GM18526 (cell line): ENCODE results near the gene MCRIP1.

Experiments used
- POLR2A ChIP-seq: IDR thresholded peaks from 3 replicates; pipeline ENCODE4 v1.6.1; 2011; ENCODE audit not compliant: insufficient read length; ENCODE audit errors: extremely low read depth

MCRIP1 gene

GRCh38 chr17:81834831-81835267 is 1.8 kb upstream of the MCRIP1 start, which contains the start of gene PPP1R27:
Gene PPP1R27 (minus strand): TSS chr17:81835050. CDS start chr17:81834953, 97 bp downstream.
- TF ChIP-seq POLR2A = no peak

DNA sequence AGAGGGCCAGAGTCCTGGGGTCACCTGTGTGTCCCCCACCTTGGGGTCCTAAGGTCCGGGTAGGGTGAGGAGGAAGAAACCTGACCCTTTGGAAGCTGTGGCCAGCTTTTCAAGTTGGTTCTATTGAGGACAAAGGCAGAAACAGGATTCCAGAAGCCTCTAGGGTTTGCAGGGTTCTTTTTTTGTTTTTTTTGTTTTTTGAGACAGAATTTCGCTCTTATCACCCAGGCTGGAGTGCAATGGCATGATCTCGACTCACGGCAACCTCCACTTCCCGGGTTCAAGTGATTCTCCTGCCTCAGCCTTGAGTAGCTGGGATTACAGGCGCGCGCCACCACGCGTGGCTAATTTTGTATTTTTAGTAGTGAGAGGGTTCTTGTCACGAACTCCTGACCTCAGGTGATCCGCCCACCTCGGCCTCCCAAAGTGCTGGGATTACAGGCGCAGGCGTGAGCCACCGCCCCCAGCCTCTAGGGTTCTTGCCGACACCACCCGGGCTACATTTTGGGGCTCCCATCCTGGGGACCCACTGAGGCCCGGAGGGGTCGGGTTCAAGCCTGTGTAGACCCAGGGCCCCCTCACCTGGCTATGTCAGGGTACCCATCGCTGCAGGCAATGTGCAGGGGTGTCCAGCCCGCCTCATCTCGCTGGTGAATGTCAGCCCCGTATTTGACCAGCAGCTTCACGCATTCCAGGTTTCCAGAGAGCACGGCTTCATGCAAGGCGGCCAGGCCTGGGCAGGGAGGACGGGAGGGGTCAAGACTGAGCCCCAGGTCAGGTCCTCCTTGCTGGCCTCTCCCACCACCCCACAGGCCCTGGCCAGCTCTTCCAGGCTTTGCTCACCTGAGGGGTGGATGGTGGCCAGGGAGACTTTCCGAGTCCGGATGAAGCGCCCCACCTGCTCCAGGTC is 1.1 kb upstream of the MCRIP1 start:
- TF ChIP-seq POLR2A = no peak

- TF ChIP-seq POLR2A = no peak
Observed at GRCh38 chr17:81832608-81833159, 407 bp downstream of the MCRIP1 start.

DNA sequence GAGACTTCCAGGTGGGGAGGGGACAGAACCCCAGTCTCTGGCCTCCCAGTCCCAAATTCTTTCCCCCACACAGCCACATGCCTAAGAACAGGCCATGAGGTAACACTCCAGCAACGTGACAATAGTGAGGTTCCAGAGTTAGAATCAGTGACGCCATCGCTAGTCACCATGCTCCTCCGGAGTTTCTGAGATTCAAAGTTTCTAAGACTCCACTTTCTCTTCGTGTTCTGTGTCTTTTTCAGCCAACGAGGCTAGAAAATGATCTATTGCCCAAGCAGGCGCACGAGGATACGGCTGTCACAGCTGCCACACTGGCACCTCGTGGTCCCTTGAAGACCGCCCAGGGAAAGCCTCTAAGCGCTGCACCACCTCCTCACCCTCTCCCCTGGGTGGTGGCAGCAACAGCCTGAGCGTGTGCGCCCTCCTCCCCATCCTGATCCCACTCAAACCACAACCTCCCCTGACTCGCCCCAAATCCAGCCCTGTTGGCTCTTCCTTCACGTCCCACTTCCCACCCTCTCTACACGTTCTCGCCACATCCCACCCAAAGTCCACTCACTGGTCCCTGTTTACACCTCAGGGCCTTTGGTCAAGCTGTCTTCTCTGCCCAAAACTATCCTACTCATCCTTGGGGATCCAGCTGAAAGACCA is 1.0 kb downstream of the MCRIP1 start:
- TF ChIP-seq POLR2A = no peak

- TF ChIP-seq POLR2A = no peak
Observed at GRCh38 chr17:81831563-81831956, 1.5 kb downstream of the MCRIP1 start.

GRCh38 chr17:81829858-81830257 is 3.2 kb downstream of the MCRIP1 start:
- no peak for TF ChIP-seq POLR2A

DNA sequence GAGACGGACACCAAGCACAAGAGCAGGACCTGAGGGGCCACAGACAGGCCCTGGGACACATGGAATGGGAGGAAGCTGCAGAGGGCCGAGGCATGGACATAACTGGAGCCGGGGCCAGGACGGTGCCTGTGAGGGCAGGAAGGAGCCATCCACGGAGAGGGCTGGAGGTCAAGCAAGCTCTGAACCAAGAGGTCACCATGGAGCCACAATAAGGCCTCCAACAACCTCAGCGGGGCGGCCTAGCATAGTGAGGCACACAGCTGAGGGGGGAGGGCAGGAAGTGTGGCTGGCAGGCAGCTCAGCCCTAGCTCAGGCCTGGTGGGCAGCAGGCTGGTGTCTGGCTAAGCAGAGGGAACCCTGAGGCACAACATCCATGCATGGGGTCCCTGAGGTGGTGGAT is 4.4 kb downstream of the MCRIP1 start:
- no peak for TF ChIP-seq POLR2A

DNA sequence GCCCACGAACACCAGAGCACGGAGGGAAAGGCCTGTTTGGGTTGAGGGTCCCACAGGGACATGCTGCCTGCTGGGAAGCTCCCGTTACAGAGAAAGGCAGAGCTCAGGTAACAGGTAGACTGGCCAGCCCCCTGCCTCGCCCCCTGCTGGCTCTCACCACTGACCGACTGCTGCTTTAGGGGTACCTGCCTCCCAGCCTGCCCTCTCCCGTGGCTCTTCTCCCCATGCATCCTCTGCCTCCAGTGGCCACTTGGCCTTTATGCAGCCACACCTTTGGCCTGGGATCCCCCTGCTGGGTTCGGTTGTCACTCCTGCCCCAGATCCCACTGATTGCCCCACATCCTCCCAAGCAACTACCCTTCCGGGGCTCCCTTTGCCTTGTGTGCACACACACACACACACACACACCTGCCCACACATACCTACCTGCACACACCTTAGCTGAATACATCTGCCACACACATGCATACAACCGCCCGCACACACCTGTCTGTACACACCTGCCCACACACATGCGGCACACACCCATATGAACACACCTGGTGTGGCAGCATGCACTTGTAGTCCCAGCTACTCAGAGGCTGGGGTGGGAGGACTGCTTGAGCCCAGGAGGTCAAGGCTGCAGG is 7.1 kb downstream of the MCRIP1 start:
- TF ChIP-seq POLR2A = no peak

GRCh38 chr17:81824595-81824994 is 8.5 kb downstream of the MCRIP1 start:
- TF ChIP-seq POLR2A = no peak

DNA sequence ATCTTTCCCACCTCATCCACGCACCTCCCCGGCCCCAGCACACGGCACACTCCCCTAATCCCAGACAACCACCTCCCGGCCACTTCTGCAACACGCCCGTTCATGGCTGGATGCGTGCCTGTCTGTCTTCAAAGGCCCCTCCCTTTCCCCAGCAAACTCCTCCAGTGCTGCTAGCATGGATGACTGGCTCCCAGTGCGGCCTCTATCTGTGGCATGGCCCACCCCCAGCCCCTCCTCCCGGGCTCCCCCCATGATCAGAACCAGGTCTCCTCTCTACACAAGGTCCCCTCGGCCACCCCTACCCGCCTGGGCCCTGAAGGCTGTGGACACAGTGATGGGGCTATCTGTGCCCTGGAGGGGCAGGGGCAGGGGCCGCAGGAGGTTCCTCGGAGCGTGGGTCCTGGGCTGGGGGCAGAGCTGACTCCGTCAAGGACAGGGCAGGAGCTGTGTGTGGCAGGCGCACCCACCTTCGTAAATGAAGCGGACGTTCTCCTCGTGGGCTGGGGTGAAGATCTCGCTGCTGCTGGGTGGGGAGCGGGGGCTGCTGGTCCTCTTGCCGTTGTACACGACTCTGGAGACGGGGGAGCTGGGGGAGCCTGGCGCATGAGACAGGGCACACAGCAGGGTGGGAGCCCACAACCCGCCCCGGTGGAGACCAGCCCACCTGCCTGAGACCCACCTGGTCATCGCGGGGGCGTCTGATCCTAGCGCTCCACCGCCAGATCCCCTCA is 9.1 kb downstream of the MCRIP1 start:
- TF ChIP-seq POLR2A = no peak

DNA sequence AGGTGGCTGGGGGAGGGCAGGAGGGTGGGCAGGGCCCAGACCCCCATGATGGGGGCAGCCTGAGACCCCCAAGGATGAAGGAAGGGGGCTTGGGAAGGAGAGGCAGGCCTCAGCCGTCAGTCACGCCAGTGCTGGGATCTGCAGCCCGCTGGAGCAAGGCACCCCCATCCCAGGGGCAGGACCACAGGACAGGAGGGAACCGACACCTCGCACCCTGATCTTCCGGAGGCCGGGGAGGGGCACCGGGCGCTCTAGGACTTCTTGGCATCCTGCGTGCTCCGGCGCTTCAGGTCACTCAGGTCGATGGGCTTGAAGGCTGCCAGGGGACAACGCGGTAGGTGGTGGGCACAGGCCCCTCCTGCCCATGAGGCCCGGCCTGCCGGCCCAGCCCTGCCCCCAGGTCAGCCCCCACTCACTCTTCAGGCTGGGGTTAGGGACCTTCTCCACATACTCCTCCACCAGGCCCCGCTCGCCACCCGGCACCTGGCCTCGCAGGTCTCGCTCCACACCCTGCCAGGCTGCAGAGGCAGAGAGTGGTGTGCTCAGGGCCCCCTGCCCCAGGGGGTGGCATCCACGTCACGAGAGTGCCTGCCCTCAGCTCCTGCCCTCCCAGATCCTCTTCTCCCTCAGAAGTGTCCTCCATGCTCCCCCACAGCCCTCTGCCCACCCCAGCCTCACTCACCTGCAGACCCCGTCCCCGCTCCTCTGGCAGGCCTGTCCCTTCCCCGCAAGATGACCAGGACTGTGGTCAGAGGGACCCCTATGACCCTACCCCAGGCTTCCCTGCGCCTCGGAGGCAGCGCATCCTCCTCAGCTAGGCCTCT is 9.9 kb downstream of the MCRIP1 start:
- TF ChIP-seq POLR2A = no peak

- no peak for TF ChIP-seq POLR2A
Observed at GRCh38 chr17:81822312-81822637, 10.8 kb downstream of the MCRIP1 start.

- no peak for TF ChIP-seq POLR2A
Observed at GRCh38 chr17:81821603-81822311, 11.3 kb downstream of the MCRIP1 start.

- no peak for TF ChIP-seq POLR2A
Observed at GRCh38 chr17:81821147-81821546, 11.9 kb downstream of the MCRIP1 start.

- no peak for TF ChIP-seq POLR2A
Observed at GRCh38 chr17:81819708-81820107, 13.4 kb downstream of the MCRIP1 start.
